GM21360 (cell line): ENCODE measurements around the gene AKT2.

Experiments
- ATAC-seq: cut with Tn5 transposase; IDR thresholded peaks from one replicate; pipeline ENCODE4 v1.9.1; 2021; ENCODE audit warnings: mild to moderate bottlenecking, moderate library complexity; ENCODE audit not compliant: unreplicated experiment

AKT2 gene

GRCh38 chr19:40237791-40238190 lies 47.4 kb downstream of the AKT2 start:
- ATAC-seq = no peak

- ATAC-seq = no peak
Observed at GRCh38 chr19:40236366-40236765, 48.8 kb downstream of the AKT2 start.

DNA sequence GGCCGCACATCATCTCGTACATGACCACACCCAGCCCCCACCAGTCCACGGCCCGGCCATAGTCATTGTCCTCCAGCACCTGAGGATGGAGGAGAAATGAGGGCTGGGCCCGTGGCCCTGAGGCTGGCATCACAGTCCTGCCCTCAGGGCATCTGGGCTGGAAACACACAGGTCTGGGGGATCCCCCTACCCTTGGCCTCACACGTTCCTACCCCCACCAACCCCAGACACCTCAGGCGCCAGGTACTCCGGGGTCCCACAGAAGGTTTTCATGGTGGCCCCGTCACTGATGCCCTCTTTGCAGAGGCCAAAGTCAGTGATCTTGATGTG lies 49.2 kb downstream of the AKT2 start:
- ATAC-seq = no peak

DNA sequence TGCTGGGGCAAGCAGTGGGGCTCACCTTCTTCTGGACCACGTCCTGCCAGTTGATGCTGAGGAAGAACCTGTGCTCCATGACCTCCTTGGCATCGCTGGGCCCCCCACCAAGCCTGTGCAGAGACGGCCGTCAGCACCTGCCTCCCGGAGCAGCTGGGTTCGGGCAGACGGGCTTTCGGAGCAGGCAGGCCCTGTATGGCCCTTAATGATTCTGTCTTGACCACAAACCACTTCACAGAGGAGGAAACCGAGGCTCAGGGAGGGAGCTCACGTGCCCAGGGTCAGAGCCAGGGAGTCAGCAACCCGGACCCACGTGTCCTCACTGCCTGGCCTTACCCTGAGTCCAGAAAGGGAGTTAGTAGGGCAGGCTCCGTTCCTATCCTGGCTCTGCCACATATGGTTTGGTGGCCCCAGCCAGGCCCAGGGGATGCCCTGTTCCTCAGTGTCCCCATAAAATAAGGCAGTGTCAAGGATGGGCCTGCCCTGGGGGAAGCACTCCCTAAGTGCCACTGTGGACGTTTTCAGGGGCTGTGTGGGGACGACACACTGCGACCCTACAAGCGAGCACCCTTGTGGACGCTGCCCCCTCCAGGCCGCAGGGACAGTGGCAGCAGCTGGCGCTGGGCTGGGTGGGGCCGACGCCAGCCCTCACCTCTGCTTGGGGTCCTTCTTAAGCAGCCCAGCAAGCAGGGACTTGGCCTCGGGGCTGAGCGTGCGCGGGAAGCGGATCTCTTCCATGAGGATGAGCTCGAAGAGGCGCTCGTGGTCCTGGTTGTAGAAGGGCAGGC lies 49.7 kb downstream of the AKT2 start:
- no peak for ATAC-seq

DNA sequence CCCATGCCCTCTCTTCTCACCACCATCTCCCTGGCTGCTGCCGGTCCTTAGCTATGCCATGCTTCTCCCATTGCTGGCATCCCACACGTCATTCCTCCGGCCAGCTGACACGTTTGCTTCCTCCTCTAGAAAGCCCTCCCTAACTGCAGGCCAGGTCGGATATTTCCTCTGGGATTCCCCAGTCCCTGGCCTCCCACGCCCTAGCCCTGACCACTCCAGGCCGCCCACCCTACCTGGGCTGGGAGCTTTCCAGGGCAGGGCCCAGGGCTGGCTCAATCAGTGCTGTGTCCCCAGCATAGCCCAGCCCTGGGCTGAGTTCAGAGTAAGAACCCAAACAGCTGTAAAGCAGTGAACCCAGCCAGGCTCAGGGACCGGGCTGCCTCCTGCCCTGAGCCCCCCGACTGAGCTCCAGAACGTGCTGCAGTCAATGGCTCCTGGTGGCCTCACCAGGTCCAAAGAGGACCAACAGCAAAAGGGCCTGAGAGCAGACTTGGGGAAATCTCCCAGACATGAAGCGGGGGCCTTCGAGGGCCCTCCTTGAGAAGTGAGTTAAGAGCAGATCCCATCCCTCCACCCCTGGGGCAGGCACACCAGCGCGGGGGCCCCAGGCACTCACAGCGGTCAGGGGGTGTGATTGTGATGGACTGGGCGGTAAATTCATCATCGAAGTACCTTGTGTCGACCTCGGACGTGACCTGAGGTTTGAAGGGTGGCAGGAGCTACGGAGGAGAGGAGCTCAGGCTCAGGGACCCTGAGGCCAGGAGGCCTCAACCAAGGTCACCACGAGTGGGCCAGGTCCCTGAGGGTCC lies 50.5 kb downstream of the AKT2 start:
- ATAC-seq = no peak

DNA sequence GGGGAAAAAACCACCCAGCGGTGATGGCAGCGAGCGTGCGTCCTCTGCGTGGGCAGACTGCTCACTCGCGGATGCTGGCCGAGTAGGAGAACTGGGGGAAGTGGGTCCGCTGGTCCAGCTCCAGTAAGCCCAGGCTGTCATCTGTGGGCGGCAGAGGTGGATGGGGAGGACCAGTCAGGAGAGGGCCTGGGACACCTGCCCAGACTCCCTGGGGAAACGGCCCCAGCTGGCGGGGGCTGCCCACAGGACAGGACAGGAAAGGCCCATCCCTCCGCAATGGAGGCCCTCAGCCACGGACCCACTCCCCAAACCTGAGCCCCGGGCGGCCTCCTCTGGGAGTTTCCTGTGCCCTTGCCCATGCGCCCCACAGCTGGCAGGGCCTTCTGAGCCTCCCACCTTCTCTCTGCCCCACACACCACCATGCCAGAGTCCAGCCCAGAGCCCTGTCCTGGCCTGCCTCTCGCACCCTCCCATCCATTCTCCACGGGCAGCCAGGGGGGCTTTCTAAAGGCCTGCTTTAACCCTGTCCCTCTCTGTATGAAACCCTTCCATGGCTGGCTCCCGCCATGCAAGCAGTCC lies 51.2 kb downstream of the AKT2 start:
- no peak for ATAC-seq

DNA sequence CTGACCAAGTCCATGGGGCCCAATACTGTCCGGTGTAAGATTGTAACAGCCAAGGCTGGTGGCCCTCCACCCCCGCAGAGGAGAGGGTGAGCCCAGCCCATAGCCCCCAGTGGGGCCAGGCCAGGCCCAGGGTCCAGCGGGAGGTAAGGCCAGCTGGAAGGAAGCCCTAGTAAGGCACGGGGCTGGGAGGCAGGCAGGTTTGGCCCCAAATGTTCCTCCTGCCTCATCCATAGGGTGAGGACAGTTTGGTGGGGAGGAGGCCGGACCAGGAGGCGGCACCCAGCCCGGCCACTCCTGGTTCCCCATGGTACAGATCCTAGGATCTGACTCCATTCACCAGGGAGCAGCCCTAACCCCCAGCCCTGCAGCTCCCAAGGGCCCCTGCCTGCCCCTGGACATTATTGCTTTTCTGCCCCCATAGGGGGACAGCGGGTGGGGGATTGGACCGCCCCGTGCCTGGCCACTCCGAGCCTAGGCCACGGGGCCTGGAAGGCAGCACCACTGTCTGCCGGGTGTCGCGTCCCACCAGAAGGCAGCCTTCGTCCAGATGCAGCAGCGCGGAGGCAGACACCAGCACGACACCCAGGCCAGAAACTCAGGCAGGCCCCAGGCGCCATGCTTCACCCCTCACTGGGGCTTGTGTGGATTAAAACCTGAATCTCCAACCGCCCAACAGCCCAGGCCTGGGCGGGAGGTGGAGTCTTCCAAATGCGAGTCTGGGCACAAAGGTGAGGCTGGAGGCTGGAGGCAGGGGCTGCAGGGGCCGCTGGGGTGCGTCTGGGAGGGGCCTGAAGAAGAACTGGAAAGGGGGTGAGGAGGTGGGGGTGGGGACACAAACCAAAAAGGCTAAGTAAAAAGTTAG lies 52.0 kb downstream of the AKT2 start:
- ATAC-seq = no peak

DNA sequence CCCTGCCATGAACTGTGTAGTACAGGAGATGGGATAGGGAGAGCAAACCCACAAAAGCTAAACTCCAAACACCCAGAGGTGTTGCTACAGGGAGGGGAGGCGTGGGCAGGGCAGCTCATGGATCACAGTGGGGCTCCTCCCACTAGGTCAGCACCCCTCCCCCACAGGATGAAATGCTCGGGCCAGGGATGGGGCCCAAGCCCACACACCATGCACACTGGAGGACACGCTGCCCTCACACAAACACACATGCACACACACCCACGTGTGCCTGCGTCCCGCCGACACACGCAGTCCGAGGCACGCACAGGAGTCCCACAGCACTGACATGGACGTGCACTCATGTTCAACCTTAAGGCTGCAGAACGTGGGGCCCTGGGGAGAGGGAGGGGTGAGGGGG lies 52.7 kb downstream of the AKT2 start:
- ATAC-seq = no peak

- ATAC-seq = no peak
Observed at GRCh38 chr19:40231544-40232424, 53.4 kb downstream of the AKT2 start.

DNA sequence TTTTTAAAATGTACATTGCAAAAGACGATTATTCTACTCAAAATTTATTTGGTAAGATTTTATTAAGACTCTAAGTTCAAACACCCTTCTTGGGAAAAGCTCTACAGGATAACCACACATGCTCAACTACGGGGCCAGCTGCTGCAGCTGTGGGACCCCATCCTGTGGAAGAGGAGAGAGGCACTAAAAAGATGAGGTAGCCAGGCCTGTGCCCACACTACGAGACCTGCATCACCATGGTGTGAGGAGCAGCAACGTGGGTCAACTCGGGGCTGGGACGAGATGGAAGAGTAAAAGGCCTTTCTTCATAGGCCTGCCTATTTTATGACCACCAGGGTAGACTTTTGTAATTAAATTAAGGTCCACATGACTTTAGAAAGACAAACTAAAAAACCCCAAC lies 54.1 kb downstream of the AKT2 start:
- no peak for ATAC-seq

DNA sequence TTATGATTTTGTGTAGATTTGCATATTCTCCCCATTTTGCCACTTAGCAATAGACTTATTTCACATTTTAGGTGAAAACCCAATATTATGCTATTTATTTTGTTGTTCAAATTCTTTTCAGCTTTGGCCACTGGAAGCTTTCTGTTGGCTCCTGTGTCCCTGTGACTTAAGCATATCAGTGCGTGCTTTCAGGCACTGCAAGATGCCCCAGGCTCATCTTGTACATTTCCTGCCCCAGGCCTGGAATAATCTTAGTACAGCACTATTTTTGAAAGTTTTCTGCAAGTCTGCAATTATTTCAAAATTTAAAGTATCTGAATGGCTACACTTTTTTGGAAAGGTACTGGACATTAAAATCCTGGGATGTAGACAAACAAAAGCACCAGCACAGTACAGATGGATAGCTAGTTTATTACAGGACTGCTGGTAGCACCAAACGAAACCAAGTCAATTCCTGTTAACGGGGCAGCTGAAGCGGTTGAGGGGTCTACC lies 55.2 kb downstream of the AKT2 start:
- no peak for ATAC-seq

DNA sequence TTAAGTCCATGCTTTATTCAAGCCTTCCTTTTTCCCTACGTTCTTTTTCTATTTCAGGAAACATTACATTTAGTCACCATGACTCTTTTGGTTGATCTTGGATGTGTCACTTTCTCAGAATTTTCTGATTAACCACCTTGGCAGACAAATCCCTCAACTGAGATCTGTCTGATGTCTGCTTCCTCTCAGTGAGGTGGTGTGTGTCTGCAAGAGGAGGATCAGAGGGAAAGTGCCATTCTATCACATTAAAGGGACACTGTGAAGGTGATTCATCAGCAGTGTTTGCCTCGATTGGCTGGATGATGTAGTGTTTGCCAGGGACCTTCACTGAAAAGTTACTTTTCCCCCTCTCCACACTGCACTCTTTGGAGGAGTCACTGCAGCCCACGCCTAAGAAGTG lies 55.7 kb downstream of the AKT2 start:
- ATAC-seq = no peak

DNA sequence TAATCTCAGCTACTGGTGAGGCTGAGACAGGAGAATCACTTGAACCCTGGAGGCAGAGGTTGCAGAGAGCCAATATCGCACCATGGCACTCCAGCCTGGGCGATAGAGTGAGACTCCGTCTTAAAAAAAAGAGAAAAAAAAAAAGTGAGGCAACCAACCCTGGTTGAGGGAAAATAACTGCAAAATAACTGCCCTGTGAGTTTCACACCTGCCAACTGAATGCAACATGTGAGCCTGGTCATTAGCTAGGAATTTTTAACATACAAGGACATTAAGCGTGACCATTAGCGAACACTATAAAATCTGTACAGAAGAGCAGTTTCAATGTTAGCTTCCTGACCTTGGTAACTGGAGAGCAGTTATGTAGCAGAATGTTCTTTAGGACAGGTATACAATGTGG lies 56.3 kb downstream of the AKT2 start:
- ATAC-seq = no peak

GRCh38 chr19:40228346-40228745 lies 56.8 kb downstream of the AKT2 start:
- no peak for ATAC-seq

DNA sequence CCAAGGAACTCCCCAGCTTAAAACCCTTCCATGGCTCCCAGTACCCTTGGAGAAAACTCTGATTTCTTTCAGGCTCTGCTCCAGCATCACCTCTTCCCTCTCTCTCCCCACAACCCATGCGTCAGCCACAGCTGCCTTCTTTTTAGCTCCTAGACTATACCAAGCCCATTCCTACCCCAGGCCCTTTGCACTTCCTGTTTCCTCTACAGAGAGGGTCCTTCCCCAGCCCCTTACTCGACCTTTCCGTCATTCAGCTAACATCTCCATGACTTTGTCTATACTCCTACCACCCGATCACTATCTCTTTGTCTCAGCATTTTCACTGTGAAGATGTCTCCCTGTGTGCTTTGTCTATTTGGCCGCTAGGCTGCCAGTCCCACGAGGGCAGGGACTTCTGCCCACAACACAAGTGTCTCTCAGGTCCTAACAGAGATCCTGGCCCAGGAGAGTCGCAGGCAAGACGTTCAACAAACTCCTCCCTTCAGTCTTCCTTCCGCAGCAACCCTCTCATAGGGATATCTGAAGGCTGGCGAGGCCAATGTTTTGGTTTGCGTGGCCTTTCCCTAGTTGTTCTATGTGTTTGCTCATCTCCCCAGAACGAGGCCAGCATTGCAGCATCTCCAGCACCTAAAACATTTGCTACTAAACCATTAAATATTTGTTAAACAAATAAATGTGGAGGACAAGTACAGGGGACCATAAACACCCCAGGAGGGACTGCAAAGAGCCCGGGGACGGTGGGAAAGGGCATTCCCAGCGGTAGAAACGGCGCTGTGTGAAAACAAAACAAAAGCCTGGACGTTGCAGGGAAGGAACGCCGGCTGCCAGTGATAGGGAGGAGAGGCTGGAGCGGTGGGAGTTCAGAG lies 59.5 kb downstream of the AKT2 start:
- no peak for ATAC-seq

DNA sequence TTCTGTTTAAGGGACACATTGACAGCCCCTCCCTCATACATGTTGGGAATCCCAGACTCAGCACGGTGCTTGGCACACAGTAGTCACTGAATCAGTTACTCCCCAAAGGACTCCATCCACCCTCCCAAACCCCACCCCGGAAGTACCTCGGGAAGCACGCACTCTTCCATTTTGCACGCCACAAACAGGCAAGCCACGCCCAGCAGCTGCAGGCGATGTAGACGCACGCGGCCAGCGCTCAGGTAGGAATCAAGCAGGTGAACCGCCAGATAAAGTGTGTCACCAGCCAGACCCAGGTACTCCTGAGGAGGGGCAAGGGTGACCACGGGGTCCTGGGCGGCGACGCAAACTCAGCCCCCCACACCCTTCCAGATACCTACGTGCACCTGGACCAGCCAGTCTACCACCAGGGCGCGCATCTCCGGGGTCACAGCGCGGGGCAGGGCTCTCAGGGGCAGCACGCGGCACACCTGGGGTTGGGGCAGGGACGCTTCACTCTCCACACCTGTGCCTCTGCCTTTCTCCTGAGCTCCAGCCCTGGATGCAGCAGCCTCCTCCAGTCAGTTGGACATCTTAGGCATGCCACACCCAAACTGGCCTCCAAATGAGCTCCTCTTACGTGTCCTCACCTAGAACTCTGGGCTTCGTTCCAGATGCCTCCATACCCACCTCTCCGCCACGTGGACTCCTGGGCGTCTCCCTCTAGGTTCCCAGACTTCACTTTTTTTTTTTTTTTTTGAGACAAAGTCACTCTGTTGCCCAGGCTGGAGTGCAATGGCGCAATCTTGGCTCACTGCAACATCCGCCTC lies 60.6 kb downstream of the AKT2 start:
- no peak for ATAC-seq

GRCh38 chr19:40223135-40223822 lies 61.9 kb downstream of the AKT2 start:
- no peak for ATAC-seq
